ENCODE data around the gene AGMAT. TPM values are rescaled to one million over a fixed set of nuclear protein-coding genes. Genes with fewer than 3 reads are reported as not detected.

Gene AGMAT
- total and polyA plus RNA-seq, 2 of the 13 experiments (the other 11 are each of a cell fraction or from before 2014, with no cell fraction given) = 59.1 to 174 TPM

DNA sequence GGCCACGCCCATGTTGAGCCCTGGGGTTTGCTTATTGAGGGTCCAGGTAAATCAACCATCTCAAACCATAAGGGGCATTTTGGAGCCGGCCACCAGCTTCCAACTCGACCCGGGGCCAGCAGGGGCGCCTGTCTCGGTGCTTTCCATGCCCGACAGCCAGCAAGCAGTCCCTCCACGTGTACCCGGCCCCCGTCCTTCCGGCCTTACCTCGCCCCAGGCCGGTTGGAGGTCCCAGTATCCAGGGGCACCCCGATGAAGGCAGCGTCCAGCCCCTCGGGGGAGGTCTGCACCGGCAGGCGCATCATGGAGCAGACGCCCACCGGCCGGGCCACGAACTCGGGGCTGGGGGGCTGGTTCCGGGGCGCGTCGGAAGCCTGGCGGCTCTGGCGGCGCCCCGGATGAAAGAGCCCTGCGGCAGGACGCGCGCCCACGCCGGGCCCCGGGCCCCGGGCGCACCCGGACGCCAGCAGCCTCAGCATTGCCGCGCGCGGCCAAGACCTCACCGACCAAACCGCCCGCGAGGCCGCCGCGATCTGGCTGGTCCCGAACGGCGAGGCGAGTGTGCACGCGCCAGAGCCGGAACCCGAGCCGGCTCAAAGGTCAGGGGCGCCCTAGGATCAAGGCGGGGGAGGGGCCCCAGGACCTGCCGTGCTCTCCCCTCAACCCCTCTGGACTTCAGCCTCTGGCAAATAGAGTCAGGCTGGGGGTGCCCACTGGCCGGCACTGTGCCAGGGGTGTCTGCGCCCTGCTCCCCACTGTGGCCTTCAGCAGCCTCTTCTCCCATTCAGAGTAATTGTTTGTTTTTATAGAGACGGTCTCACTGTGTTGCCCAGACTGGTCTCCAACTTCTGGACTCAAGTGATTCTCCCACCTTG, at the start of gene AGMAT (continued):
- TF ChIP-seq FOXP4 (CRISPR knock-in tag; IDR thresholded peaks at IDR 0.05) (peak; percentile 77; the same call in 1 of the 2 replicates), NFIC (IDR thresholded peaks at IDR 0.05; ENCODE audit: low read length) (no peak), TRIM24 (CRISPR knock-in tag; IDR thresholded peaks at IDR 0.05) (peak; percentile 88), CENPX (CRISPR knock-in tag; IDR thresholded peaks at IDR 0.05) (no peak), GZF1 (CRISPR knock-in tag; IDR thresholded peaks at IDR 0.05) (no peak), ZNF839 (CRISPR knock-in tag; IDR thresholded peaks at IDR 0.05; ENCODE audit: borderline replicate concordance) (no peak), MXD1 (CRISPR knock-in tag; IDR thresholded peaks at IDR 0.05) (peak; percentile 94), ZFP90 (CRISPR knock-in tag; IDR thresholded peaks at IDR 0.05; ENCODE audit: borderline replicate concordance) (peak; percentile 72; the same call in 1 of the 2 replicates), KDM3A (CRISPR knock-in tag; IDR thresholded peaks at IDR 0.05; ENCODE audit: low read depth) (peak; percentile 98), AGO2 (optimal IDR thresholded peaks at IDR 0.05; ENCODE audit: low read depth, low read length) (peak; percentile 91), ZNF260 (CRISPR knock-in tag; IDR thresholded peaks at IDR 0.05; ENCODE audit: borderline replicate concordance, low read depth) (no peak), ZNF232 (CRISPR knock-in tag; IDR thresholded peaks at IDR 0.05; ENCODE audit: borderline replicate concordance) (peak; percentile 77; the same call in 1 of the 2 replicates), ZNF20 (CRISPR knock-in tag; IDR thresholded peaks at IDR 0.05) (no peak), TCF7 (IDR thresholded peaks at IDR 0.05; ENCODE audit: low read depth) (peak; percentile 45; the same call in 1 of the 2 replicates), EED (CRISPR knock-in tag; IDR thresholded peaks at IDR 0.05) (peak; percentile 92; the same call in 1 of the 2 replicates), KDM2A (CRISPR knock-in tag; IDR thresholded peaks at IDR 0.05; ENCODE audit: borderline replicate concordance, low read depth) (peak; percentile 77), ZNF570 (CRISPR knock-in tag; IDR thresholded peaks at IDR 0.05; ENCODE audit: borderline replicate concordance) (no peak)
- TF ChIP-seq, protein P1, sequence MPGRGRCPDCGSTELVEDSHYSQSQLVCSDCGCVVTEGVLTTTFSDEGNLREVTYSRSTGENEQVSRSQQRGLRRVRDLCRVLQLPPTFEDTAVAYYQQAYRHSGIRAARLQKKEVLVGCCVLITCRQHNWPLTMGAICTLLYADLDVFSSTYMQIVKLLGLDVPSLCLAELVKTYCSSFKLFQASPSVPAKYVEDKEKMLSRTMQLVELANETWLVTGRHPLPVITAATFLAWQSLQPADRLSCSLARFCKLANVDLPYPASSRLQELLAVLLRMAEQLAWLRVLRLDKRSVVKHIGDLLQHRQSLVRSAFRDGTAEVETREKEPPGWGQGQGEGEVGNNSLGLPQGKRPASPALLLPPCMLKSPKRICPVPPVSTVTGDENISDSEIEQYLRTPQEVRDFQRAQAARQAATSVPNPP (CRISPR knock-in tag; IDR thresholded peaks at IDR 0.05) = peak; percentile 95
- TF ChIP-seq, protein P2, sequence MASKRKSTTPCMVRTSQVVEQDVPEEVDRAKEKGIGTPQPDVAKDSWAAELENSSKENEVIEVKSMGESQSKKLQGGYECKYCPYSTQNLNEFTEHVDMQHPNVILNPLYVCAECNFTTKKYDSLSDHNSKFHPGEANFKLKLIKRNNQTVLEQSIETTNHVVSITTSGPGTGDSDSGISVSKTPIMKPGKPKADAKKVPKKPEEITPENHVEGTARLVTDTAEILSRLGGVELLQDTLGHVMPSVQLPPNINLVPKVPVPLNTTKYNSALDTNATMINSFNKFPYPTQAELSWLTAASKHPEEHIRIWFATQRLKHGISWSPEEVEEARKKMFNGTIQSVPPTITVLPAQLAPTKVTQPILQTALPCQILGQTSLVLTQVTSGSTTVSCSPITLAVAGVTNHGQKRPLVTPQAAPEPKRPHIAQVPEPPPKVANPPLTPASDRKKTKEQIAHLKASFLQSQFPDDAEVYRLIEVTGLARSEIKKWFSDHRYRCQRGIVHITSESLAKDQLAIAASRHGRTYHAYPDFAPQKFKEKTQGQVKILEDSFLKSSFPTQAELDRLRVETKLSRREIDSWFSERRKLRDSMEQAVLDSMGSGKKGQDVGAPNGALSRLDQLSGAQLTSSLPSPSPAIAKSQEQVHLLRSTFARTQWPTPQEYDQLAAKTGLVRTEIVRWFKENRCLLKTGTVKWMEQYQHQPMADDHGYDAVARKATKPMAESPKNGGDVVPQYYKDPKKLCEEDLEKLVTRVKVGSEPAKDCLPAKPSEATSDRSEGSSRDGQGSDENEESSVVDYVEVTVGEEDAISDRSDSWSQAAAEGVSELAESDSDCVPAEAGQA (IDR thresholded peaks at IDR 0.05; ENCODE audit: low read depth) = no peak
- TF ChIP-seq, protein P2 (CRISPR knock-in tag; IDR thresholded peaks at IDR 0.05; ENCODE audit: borderline replicate concordance) = no peak
